Mononuclear cell (primary cell): ENCODE results near the gene NOCT. TPM values are rescaled to one million over a fixed set of nuclear protein-coding genes. Genes with fewer than 3 reads are reported as not detected.

ENCODE experiments used
- H3K27me3 ChIP-seq: 2 replicates; pipeline ENCODE4 v1.6.0; 2011; ENCODE audit warnings: low read length, control low read depth; ENCODE audit not compliant: insufficient read depth
- H3K4me1 ChIP-seq: 2 replicates; pipeline ENCODE4 v1.5.1; 2011; ENCODE audit warnings: mild to moderate bottlenecking, low read length, control low read depth; ENCODE audit not compliant: insufficient read depth
- H3K4me3 ChIP-seq: 2 replicates; pipeline ENCODE4 v1.5.1; 2011; ENCODE audit warnings: mild to moderate bottlenecking, low read length, moderate library complexity
- H3K9me3 ChIP-seq: 2 replicates; pipeline ENCODE4 v1.5.1; 2011; ENCODE audit warnings: low read depth, mild to moderate bottlenecking, control low read depth, low read length
- total RNA-seq: library from RNA; depleted of rRNA; stranded (reverse); fragments of >200 nt; gene quantifications from one replicate; pipeline ENCODE4 v1.2.3, GENCODE V29; 2012

Gene NOCT
- 69.6 TPM for total RNA-seq

GRCh38 chr4:139015269-139015947 is at the start of gene NOCT:
NOCT (plus strand) TSS chr4:139015781; CDS start chr4:139015982, 201 bp downstream.
- peaks cover 48% of the 10 kb centered on the region for H3K4me1 ChIP-seq

GRCh38 chr4:138967313-138967712 is 48.3 kb upstream of the NOCT start:
- Histone ChIP-seq H3K27me3 (no peaks in the 10 kb centered on the region), H3K9me3 (no peaks in the 10 kb centered on the region), H3K4me1 (peaks cover 13% of the 10 kb centered on the region), H3K4me3 (no peak overlapping the region)

More at GRCh38 chr4:139015269-139015947, at the start of gene NOCT:
- peak within 1 kb of the TSS; percentile 73 for H3K4me3 ChIP-seq
- no peaks in the 10 kb centered on the region for H3K9me3 ChIP-seq
- H3K27me3 ChIP-seq, result no peaks in the 10 kb centered on the region

- H3K4me3 ChIP-seq, result no peak overlapping the region
Measured at GRCh38 chr4:138972956-138973801, 42.4 kb upstream of the NOCT start.

GRCh38 chr4:138975225-138975624 is 40.4 kb upstream of the NOCT start:
- Histone ChIP-seq H3K27me3 (no peaks in the 10 kb centered on the region), H3K9me3 (no peaks in the 10 kb centered on the region), H3K4me1 (peaks cover 36% of the 10 kb centered on the region), H3K4me3 (no peak overlapping the region)

More at GRCh38 chr4:138972956-138973801, 42.4 kb upstream of the NOCT start:
- Histone ChIP-seq H3K9me3 (no peaks in the 10 kb centered on the region), H3K27me3 (no peaks in the 10 kb centered on the region), H3K4me1 (peaks cover 34% of the 10 kb centered on the region)

- Histone ChIP-seq H3K4me1 (peaks cover 36% of the 10 kb centered on the region), H3K9me3 (no peaks in the 10 kb centered on the region)
Measured at GRCh38 chr4:138976526-138976925, 39.1 kb upstream of the NOCT start.

GRCh38 chr4:138977524-138977923 is 38.1 kb upstream of the NOCT start:
- H3K27me3 ChIP-seq, result no peaks in the 10 kb centered on the region
- peaks cover 44% of the 10 kb centered on the region for H3K4me1 ChIP-seq
- H3K9me3 ChIP-seq, result no peaks in the 10 kb centered on the region
- H3K4me3 ChIP-seq, result no peak overlapping the region

More at GRCh38 chr4:138976526-138976925, 39.1 kb upstream of the NOCT start:
- no peaks in the 10 kb centered on the region for H3K27me3 ChIP-seq
- H3K4me3 ChIP-seq, result no peak overlapping the region

- peaks cover 42% of the 10 kb centered on the region for H3K4me1 ChIP-seq
- no peaks in the 10 kb centered on the region for H3K9me3 ChIP-seq
- H3K4me3 ChIP-seq, result no peak overlapping the region
- H3K27me3 ChIP-seq, result no peaks in the 10 kb centered on the region
Measured at GRCh38 chr4:138978028-138978585, 37.5 kb upstream of the NOCT start.

- Histone ChIP-seq H3K9me3 (no peaks in the 10 kb centered on the region), H3K27me3 (no peaks in the 10 kb centered on the region), H3K4me1 (peaks cover 37% of the 10 kb centered on the region), H3K4me3 (no peak overlapping the region)
Measured at GRCh38 chr4:138978600-138978999, 37.0 kb upstream of the NOCT start.

GRCh38 chr4:138979742-138980141 is 35.8 kb upstream of the NOCT start:
- no peak overlapping the region for H3K4me3 ChIP-seq
- no peaks in the 10 kb centered on the region for H3K9me3 ChIP-seq
- peaks cover 33% of the 10 kb centered on the region for H3K4me1 ChIP-seq
- H3K27me3 ChIP-seq, result no peaks in the 10 kb centered on the region

- H3K4me3 ChIP-seq, result no peak overlapping the region
- peaks cover 28% of the 10 kb centered on the region for H3K4me1 ChIP-seq
- no peaks in the 10 kb centered on the region for H3K27me3 ChIP-seq
- no peaks in the 10 kb centered on the region for H3K9me3 ChIP-seq
Measured at GRCh38 chr4:138981930-138982390, 33.6 kb upstream of the NOCT start.

GRCh38 chr4:138982754-138983153 is 32.8 kb upstream of the NOCT start:
- H3K4me3 ChIP-seq, result no peak overlapping the region
- H3K27me3 ChIP-seq, result no peaks in the 10 kb centered on the region
- H3K4me1 ChIP-seq, result peaks cover 20% of the 10 kb centered on the region
- H3K9me3 ChIP-seq, result no peaks in the 10 kb centered on the region

- Histone ChIP-seq H3K27me3 (no peaks in the 10 kb centered on the region), H3K4me1 (peaks cover 11% of the 10 kb centered on the region), H3K4me3 (no peak overlapping the region), H3K9me3 (no peaks in the 10 kb centered on the region)
Measured at GRCh38 chr4:138983690-138984089, 31.9 kb upstream of the NOCT start.

GRCh38 chr4:138984647-138985046 is 30.9 kb upstream of the NOCT start:
- Histone ChIP-seq H3K27me3 (no peaks in the 10 kb centered on the region), H3K9me3 (no peaks in the 10 kb centered on the region), H3K4me1 (peaks cover 10% of the 10 kb centered on the region), H3K4me3 (no peak overlapping the region)

- H3K27me3 ChIP-seq, result no peaks in the 10 kb centered on the region
- no peaks in the 10 kb centered on the region for H3K9me3 ChIP-seq
- no peak overlapping the region for H3K4me3 ChIP-seq
- no peaks in the 10 kb centered on the region for H3K4me1 ChIP-seq
Measured at GRCh38 chr4:138992676-138993075, 22.9 kb upstream of the NOCT start.

- H3K4me3 ChIP-seq, result no peak overlapping the region
- H3K4me1 ChIP-seq, result peaks cover 18% of the 10 kb centered on the region
- no peaks in the 10 kb centered on the region for H3K27me3 ChIP-seq
- no peaks in the 10 kb centered on the region for H3K9me3 ChIP-seq
Measured at GRCh38 chr4:138996090-138996489, 19.5 kb upstream of the NOCT start.
